Measurements from ENCODE around the gene TRAF3IP1. TPM values are rescaled to one million over a fixed set of nuclear protein-coding genes. Genes with fewer than 3 reads are reported as not detected.

Gene TRAF3IP1
- total and polyA plus RNA-seq, 10 donors: 2.6 to 19.2 (median 8.8) TPM

GRCh38 chr2:238422285-238422684 lies 102.0 kb downstream of the TRAF3IP1 start:
- H3K27me3 ChIP-seq (replicated peaks in 1 of 7): no peaks in the 10 kb centered on the region
- 90 to 94% (median 94%) methylated on average over 9 to 10 of the region's 10 CpGs for WGBS, 5 donors
- peaks cover 0 to 15% (median 8%) of the 10 kb centered on the region in 6 donors for H3K4me1 ChIP-seq
- intact Hi-C loops (cut with DNase I; ENCODE audit: low total_unique reads): no loop called here
- DNase-seq: no peak
- H3K36me3 ChIP-seq: no peaks in the 10 kb centered on the region
- H3K9me3 ChIP-seq: no peaks in the 10 kb centered on the region
- H3K27ac ChIP-seq: no peak overlapping the region
- TF ChIP-seq POLR2A (IDR thresholded peaks at IDR 0.05): no peak
- no peak for TF ChIP-seq POLR2AphosphoS5 (IDR thresholded peaks at IDR 0.05)
- no peak for TF ChIP-seq CTCF (IDR thresholded peaks at IDR 0.05 in 8 of 11, conservative IDR thresholded peaks at IDR 0.05 in 3 of 11)
- no peak overlapping the region for H3K4me3 ChIP-seq

- WGBS, 5 donors: 85 to 98% (median 92%) methylated on average over 4 to 7 of the region's 7 CpGs
- no peak for DNase-seq
Measured at GRCh38 chr2:238422940-238423339, 102.6 kb downstream of the TRAF3IP1 start.

GRCh38 chr2:238423561-238424312 lies 103.4 kb downstream of the TRAF3IP1 start:
- Histone ChIP-seq H3K36me3 (no peaks in the 10 kb centered on the region), H3K9me3 (no peaks in the 10 kb centered on the region), H3K27ac (no peak overlapping the region), H3K4me1 (peaks cover 13 to 29% (median 22%) of the 10 kb centered on the region in 6 donors), H3K4me3 (no peak overlapping the region), H3K27me3 (replicated peaks in 1 of 7) (no peaks in the 10 kb centered on the region)
- no peak for TF ChIP-seq POLR2A (IDR thresholded peaks at IDR 0.05)
- TF ChIP-seq POLR2AphosphoS5 (IDR thresholded peaks at IDR 0.05): no peak
- intact Hi-C loops (cut with DNase I; ENCODE audit: low total_unique reads): no loop called here
- WGBS, 5 donors: 86 to 93% (median 90%) methylated on average over 6 to 9 of the region's 9 CpGs
- no peak for DNase-seq

More at GRCh38 chr2:238422940-238423339, 102.6 kb downstream of the TRAF3IP1 start:
- intact Hi-C loops (cut with DNase I; ENCODE audit: low total_unique reads): no loop called here
- Histone ChIP-seq H3K27ac (no peak overlapping the region), H3K27me3 (replicated peaks in 1 of 7) (no peaks in the 10 kb centered on the region), H3K9me3 (no peaks in the 10 kb centered on the region), H3K4me1 (peaks cover 5 to 21% (median 14%) of the 10 kb centered on the region in 6 donors), H3K4me3 (no peak overlapping the region), H3K36me3 (no peaks in the 10 kb centered on the region)
- TF ChIP-seq POLR2AphosphoS5 (IDR thresholded peaks at IDR 0.05) (no peak), CTCF (IDR thresholded peaks at IDR 0.05 in 8 of 11, conservative IDR thresholded peaks at IDR 0.05 in 3 of 11) (no peak), POLR2A (IDR thresholded peaks at IDR 0.05) (no peak)

GRCh38 chr2:238424313-238424700 lies 104.0 kb downstream of the TRAF3IP1 start:
- intact Hi-C loops (cut with DNase I; ENCODE audit: low total_unique reads): no loop called here
- H3K36me3 ChIP-seq: no peaks in the 10 kb centered on the region
- WGBS, 5 donors: 81 to 91% (median 86%) methylated on average over 3 of the region's 3 CpGs
- peaks cover 14 to 34% (median 27%) of the 10 kb centered on the region in 6 donors for H3K4me1 ChIP-seq
- no peak overlapping the region for H3K4me3 ChIP-seq
- H3K27me3 ChIP-seq (replicated peaks in 1 of 7): no peaks in the 10 kb centered on the region
- H3K27ac ChIP-seq: no peak overlapping the region
- DNase-seq: no peak
- H3K9me3 ChIP-seq: no peaks in the 10 kb centered on the region
- TF ChIP-seq CTCF (IDR thresholded peaks at IDR 0.05 in 8 of 11, conservative IDR thresholded peaks at IDR 0.05 in 3 of 11) (no peak), POLR2AphosphoS5 (IDR thresholded peaks at IDR 0.05) (no peak), POLR2A (IDR thresholded peaks at IDR 0.05) (no peak)

Measured in spleen (tissue), 11 donors.